Stomach (tissue), 9 donors: Measurements from ENCODE around the gene ACAD10. TPM values are rescaled to one million over a fixed set of nuclear protein-coding genes. Genes with fewer than 3 reads are reported as not detected.

Experiments
- DNase-seq, 2 donors: peaks; one replicate each; pipeline versions ENCODE4 v3.0.0 to v3.0.0-alpha.2; 2013 to 2019
- H3K27ac ChIP-seq, 5 donors: fragments of 200-600 bp in 4 of 5; sonication (generic) in 4 of 5; one replicate each; pipeline ENCODE4 v1.5.1; 2013 to 2019; ENCODE audit warnings: mild to moderate bottlenecking in 1 of 5, moderate library complexity in 1 of 5
- H3K27me3 ChIP-seq, 3 donors: fragments of 200-600 bp; sonication (generic); one replicate each; pipeline ENCODE4 v1.5.1; 2017 to 2019; ENCODE audit warnings: mixed run types in 1 of 3
- H3K36me3 ChIP-seq, 4 donors: fragments of 200-600 bp; sonication (generic); 1 replicate in 3 of 4; 2 replicates in 1 of 4; pipeline ENCODE4 v1.5.1; 2016 to 2019
- H3K4me1 ChIP-seq, 4 donors: fragments of 200-600 bp; sonication (generic); one replicate each; pipeline ENCODE4 v1.5.1; 2016 to 2019
- H3K4me3 ChIP-seq, 4 donors: fragments of 200-600 bp; sonication (generic) in 3 of 4; one replicate each; pipeline ENCODE4 v1.5.1; 2016 to 2019; ENCODE audit warnings: mild to moderate bottlenecking in 1 of 4
- H3K9me3 ChIP-seq, 4 donors: fragments of 200-600 bp; sonication (generic); one replicate each; pipeline ENCODE4 v1.5.1; 2016 to 2019
- CTCF ChIP-seq, 7 experiments: fragments of 450-650 bp in 4 of 7; fragments of 200-600 bp in 3 of 7; sonication (generic) in 3 of 7; IDR thresholded peaks; one replicate each; pipeline ENCODE4 v1.5.1; 2016 to 2019; ENCODE audit warnings: antibody characterized with exemption in 7 of 7, control low read depth in 2 of 7, mild to moderate bottlenecking in 1 of 7
- EP300 ChIP-seq: sonication (generic); formaldehyde crosslinking; IDR thresholded peaks from one replicate; pipeline ENCODE4 v1.6.1; 2017; ENCODE audit warnings: antibody characterized with exemption
- POLR2A ChIP-seq, 4 donors: fragments of 450-650 bp; IDR thresholded peaks; one replicate each; pipeline ENCODE4 v1.6.1; 2016; ENCODE audit warnings: antibody characterized with exemption in 4 of 4, control low read depth in 2 of 4, mild to moderate bottlenecking in 1 of 4, moderate library complexity in 1 of 4
- POLR2AphosphoS5 ChIP-seq, 3 donors: sonication (generic); formaldehyde crosslinking; IDR thresholded peaks; one replicate each; pipeline ENCODE4 v1.6.1; 2016; ENCODE audit warnings: antibody characterized with exemption in 3 of 3
- WGBS, 5 donors: extraction: QIAGEN DNeasy Blood & Tissue Kit in 3 of 5; methylation state at CpG; one replicate each; pipeline versions ENCODE4 v1.1.5 to v1.1.7; 2013 to 2018; 5-methylcytosine and 5-hydroxymethylcytosine counted together
- intact Hi-C: fragments of 100-400 bp; cut with DNase I; formaldehyde crosslinking; loops from one replicate; pipeline ENCODE4 v1.15.1; 2023; ENCODE audit warnings: low total_unique reads
- polyA plus RNA-seq, 3 donors: library from polyadenylated mRNA; stranded (reverse); fragments of 200-250 nt; gene quantifications; one replicate each; pipeline ENCODE4 v1.2.3, GENCODE V29; 2013
- total RNA-seq, 5 donors: library from RNA; depleted of rRNA; stranded (reverse); fragments of >200 nt; gene quantifications; one replicate each; pipeline versions ENCODE4 v1.1.0 to v1.2.3, GENCODE V29; 2014 to 2016
- donor health status: healthy with polysubstance abuse.
- donor health status: Bipolar disorder and iron deficiency.
- donor health status: healthy.

The ACAD10 gene
- total and polyA plus RNA-seq, 8 donors, result 9.4 to 128 (median 22.4) TPM

GRCh38 chr12:111756196-111756595 lies 70.3 kb downstream of the ACAD10 start:
- peak overlapping the region in 2 of 5 donors; percentile 65 to 71 for H3K27ac ChIP-seq
- TF ChIP-seq POLR2AphosphoS5 (IDR thresholded peaks at IDR 0.05) (no peak), POLR2A (IDR thresholded peaks at IDR 0.05) (no peak), EP300 (no peak), CTCF (IDR thresholded peaks at IDR 0.05) (no peak)

DNA sequence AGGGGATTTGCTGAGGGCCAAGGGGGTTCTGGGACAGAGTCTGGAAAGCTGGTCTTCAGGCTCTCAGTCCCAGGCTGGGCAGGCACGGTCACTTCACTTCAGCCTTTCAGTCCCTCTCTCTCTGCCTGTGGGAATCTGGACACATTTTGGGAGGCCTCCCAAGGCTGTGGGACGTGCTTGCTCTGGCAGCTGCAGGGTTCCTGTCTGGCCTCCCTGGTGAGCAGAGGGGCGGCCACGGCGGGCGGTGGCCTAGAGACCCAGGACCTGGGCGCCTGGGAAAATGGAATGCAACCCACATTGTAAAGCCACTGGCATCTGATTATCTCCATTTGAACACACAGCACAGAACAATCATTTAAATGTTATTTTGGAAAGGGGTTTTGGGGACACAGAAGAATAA lies 70.8 kb downstream of the ACAD10 start:
- WGBS, 5 donors, result 39 to 82% (median 56%) methylated on average over 7 of the region's 7 CpGs
- intact Hi-C loops, result loop anchor here (5.0 kb wide), 1 partner anchor 51 kb away; no protein-coding TSS in a partner anchor
- no peak for DNase-seq
- H3K27me3 ChIP-seq, result no peaks in the 10 kb centered on the region
- no peaks in the 10 kb centered on the region for H3K9me3 ChIP-seq
- peaks cover 0 to 42% (median 38%) of the 10 kb centered on the region in 4 donors for H3K36me3 ChIP-seq
- peaks cover 17 to 49% (median 39%) of the 10 kb centered on the region in 4 donors for H3K4me1 ChIP-seq
- TF ChIP-seq CTCF (IDR thresholded peaks at IDR 0.05) (no peak), POLR2AphosphoS5 (IDR thresholded peaks at IDR 0.05) (no peak), POLR2A (IDR thresholded peaks at IDR 0.05) (no peak), EP300 (no peak)
- H3K27ac ChIP-seq, result peak overlapping the region in 4 of 5 donors; percentile 44 to 71 (median 60)
- no peak overlapping the region for H3K4me3 ChIP-seq

More at GRCh38 chr12:111756196-111756595, 70.3 kb downstream of the ACAD10 start:
- WGBS, 5 donors, result 88 to 96% (median 94%) methylated on average over 12 to 15 of the region's 15 CpGs
- H3K27me3 ChIP-seq, result no peaks in the 10 kb centered on the region
- no peaks in the 10 kb centered on the region for H3K9me3 ChIP-seq
- no peak for DNase-seq
- H3K4me1 ChIP-seq, result peaks cover 17 to 46% (median 38%) of the 10 kb centered on the region in 4 donors
- H3K36me3 ChIP-seq, result peaks cover 0 to 47% (median 42%) of the 10 kb centered on the region in 4 donors
- no peak overlapping the region for H3K4me3 ChIP-seq
- intact Hi-C loops, result loop anchor here (5.0 kb wide), 1 partner anchor 51 kb away; no protein-coding TSS in a partner anchor

- DNase-seq, result peak; percentile 41 to 62
- 31 to 51% (median 40%) methylated on average over 8 to 15 of the region's 15 CpGs for WGBS, 5 donors
- no peaks in the 10 kb centered on the region for H3K27me3 ChIP-seq
- H3K9me3 ChIP-seq, result no peaks in the 10 kb centered on the region
- peaks cover 17 to 49% (median 39%) of the 10 kb centered on the region in 4 donors for H3K4me1 ChIP-seq
- intact Hi-C loops, result loop anchor here (5.0 kb wide), 1 partner anchor 50 kb away; no protein-coding TSS in a partner anchor
- H3K27ac ChIP-seq, result peak overlapping the region; percentile 20 to 71 (median 56)
- TF ChIP-seq CTCF (IDR thresholded peaks at IDR 0.05), result no peak
- no peak for TF ChIP-seq EP300
- TF ChIP-seq POLR2A (IDR thresholded peaks at IDR 0.05), result no peak
- no peak for TF ChIP-seq POLR2AphosphoS5 (IDR thresholded peaks at IDR 0.05)
- no peak overlapping the region for H3K4me3 ChIP-seq
- H3K36me3 ChIP-seq, result peaks cover 0 to 39% (median 36%) of the 10 kb centered on the region in 4 donors
Measured at GRCh38 chr12:111757361-111758119, 71.7 kb downstream of the ACAD10 start.

DNA sequence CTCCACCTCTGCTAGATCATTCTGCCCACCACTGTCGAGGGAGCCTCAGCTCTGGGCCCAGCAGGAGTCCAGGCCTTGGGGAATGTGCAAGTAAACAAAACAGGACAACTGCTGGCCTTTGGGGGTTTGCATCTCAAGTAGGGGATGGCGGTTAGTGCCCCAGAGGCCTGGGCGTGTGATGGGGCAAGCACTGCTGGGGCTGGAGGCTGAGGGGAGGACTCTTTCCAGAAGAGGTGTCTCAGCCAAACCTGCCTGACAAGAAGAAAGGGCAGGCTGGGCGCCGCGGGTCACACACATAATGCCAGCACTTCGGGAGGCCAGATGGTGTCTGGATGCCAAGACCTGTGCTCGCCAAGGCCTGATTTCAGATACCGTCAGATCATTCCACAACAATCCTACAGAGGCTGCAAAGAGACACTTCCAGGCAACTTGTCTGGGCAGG lies 72.3 kb downstream of the ACAD10 start:
- H3K27ac ChIP-seq, result peak overlapping the region in 4 of 5 donors; percentile 44 to 71 (median 60)
- DNase-seq, result peak in 1 of 2 donors; percentile 79
- H3K27me3 ChIP-seq, result no peaks in the 10 kb centered on the region
- no peak overlapping the region for H3K4me3 ChIP-seq
- peaks cover 0 to 38% (median 36%) of the 10 kb centered on the region in 4 donors for H3K36me3 ChIP-seq
- intact Hi-C loops, result loop anchor here (5.0 kb wide), 1 partner anchor 49 kb away; no protein-coding TSS in a partner anchor
- TF ChIP-seq POLR2A (IDR thresholded peaks at IDR 0.05), result no peak
- TF ChIP-seq POLR2AphosphoS5 (IDR thresholded peaks at IDR 0.05), result no peak
- TF ChIP-seq CTCF (IDR thresholded peaks at IDR 0.05), result no peak
- no peak for TF ChIP-seq EP300
- H3K9me3 ChIP-seq, result no peaks in the 10 kb centered on the region
- H3K4me1 ChIP-seq, result peaks cover 17 to 46% (median 37%) of the 10 kb centered on the region in 4 donors
- 29 to 56% (median 37%) methylated on average over 3 to 9 of the region's 9 CpGs for WGBS, 5 donors
